HT1080 (cell line): ENCODE data around the gene FBXL16. TPM values are rescaled to one million over a fixed set of nuclear protein-coding genes. Genes with fewer than 3 reads are reported as not detected.
A peak's percentile ranks its signal among the peaks of the same experiment; 100 is the strongest.

ENCODE experiments used
- DNase-seq: peaks from one replicate; pipeline ENCODE4 v3.0.0-alpha.2; 2015; ENCODE audit warnings: low read depth
- total RNA-seq: library from RNA; depleted of rRNA; stranded (reverse); fragments of >200 nt; shearing (Covaris generic); gene quantifications from 2 replicates; pipeline ENCODE4 v1.2.3, GENCODE V29; 2014

The FBXL16 gene
- total RNA-seq, 1 experiment from 2014 or later: 4.2 TPM

GRCh38 chr16:678209-678857 is 27.3 kb downstream of the FBXL16 start:
- no peak for DNase-seq

DNA sequence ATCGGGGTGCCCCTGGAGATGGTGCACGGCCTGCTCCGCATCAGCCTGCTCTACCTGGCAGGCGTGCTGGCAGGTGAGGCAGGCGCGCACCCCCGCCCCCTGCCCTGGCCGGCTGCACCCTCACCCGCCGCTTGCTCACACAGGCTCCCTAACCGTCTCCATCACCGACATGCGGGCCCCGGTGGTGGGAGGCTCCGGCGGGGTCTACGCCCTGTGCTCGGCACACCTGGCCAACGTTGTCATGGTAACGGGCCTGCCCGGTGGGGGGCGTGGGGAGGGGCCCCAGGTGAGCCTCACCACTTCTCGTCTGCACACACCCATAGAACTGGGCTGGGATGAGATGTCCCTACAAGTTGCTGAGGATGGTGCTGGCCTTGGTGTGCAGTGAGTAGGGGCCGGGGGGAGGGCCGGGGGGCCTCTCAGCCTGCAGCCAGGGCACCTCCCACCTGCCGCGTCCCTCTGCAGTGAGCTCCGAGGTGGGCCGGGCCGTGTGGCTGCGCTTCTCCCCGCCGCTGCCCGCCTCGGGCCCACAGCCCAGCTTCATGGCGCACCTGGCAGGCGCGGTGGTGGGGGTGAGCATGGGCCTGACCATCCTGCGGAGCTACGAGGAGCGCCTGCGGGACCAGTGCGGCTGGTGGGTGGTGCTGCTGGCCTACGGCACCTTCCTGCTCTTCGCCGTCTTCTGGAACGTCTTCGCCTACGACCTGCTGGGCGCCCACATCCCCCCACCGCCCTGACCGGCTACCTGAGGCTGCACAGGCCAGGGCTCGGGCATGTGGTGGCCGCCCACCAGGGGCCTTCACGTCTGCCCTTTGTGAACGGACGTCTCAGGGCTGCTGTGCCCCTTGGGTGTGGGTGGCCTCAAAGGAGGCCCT is 28.0 kb downstream of the FBXL16 start:
- no peak for DNase-seq

DNA sequence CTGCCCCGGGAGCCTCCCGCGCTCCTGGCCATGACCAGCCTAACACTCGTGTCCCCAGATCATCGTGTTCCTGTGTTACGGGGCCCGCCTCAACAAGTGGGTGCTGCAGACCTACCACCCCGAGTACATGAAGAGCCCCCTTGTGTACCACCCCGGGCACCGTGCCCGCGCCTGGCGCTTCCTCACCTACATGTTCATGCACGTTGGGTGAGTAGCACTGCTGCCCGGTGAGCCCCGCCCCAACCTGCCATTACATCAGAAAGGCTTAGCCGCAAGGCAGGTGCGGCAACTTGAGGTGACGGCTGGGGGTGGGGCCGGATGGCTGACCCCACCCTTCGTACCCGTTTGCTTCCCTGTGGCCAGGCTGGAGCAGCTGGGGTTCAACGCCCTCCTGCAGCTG is 28.7 kb downstream of the FBXL16 start:
- no peak for DNase-seq

GRCh38 chr16:676565-676902 is 29.1 kb downstream of the FBXL16 start:
- DNase-seq: no peak

GRCh38 chr16:675884-676564 is 29.6 kb downstream of the FBXL16 start:
- no peak for DNase-seq

DNA sequence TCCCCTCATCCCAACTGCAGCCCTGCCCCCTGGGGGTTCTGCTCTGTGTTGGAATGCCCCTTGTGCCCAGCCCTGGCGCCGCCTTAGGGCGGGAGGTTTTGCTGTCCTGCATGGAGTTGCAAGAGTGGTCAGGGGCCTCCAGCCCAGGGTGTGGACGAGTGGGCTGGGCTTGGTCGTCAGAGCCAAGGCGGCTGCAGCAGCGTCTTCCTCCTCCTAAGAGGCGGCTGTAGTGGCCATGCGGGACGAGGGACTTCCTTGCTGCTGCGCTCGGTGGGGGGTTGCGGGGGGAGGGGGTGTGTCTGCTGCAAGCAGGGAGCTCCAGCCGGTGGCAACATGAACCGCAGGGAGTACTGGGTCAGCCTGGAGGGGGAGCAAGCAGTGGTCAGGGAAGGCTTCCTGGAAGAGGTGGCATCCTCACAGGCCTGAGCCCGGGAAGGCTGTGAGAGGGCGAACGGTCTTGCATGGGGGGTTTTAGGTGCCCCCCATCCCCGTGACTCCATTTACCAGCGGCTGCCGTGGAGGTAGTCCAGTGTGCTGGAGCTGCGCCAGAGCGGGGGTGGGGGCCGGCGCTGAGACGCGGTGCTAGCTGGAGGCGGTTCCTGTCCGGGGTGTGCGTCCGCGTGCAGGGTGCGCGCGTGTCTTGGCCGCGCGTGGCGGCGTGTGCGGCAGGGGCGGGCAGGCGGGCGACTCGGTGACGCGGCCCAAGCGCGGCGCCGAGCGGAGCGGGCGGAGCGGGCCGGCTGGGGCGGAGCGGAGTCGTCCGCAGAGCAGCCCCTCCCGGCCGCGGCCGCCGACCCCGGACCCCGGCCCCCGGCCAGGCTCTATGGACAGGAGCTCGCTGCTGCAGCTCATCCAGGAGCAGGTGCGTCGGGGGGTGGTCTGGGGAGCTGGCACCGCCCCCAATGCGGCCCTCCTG is 30.4 kb downstream of the FBXL16 start, which contains the start of gene RHBDL1:
RHBDL1 (plus strand) TSS at position 704 of the 916 bp plus-strand sequence; CDS start at position 824, 120 bp downstream.
- no peak for DNase-seq

GRCh38 chr16:674214-674881 is 31.3 kb downstream of the FBXL16 start:
- DNase-seq: no peak

- DNase-seq: no peak
Measured at GRCh38 chr16:673399-673991, 32.1 kb downstream of the FBXL16 start.

- DNase-seq: no peak
Measured at GRCh38 chr16:672851-673250, 32.8 kb downstream of the FBXL16 start.

GRCh38 chr16:672371-672770 is 33.2 kb downstream of the FBXL16 start:
- DNase-seq: no peak

- no peak for DNase-seq
Measured at GRCh38 chr16:671353-672131, 34.1 kb downstream of the FBXL16 start.

GRCh38 chr16:670485-671352 is 34.9 kb downstream of the FBXL16 start:
- no peak for DNase-seq

DNA sequence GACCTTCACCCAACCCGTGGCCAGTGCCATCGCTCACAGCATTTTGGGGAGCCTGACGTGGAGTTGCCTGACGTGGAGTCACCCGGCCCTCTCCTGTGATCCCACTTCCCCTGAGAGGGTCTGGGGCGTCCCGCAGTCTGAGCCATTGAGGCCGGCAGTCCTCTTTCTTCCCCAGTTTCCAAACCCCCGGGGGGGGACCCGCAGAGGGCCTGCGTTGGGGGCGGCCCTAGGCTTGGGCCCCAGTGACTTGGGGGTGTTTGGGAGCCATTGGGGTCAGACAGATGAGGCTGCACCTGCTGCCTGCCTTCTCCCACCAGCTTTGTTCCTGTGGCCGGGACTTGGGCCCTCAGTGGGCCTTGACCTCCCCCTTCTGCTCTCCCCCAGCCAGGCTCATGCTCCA is 35.9 kb downstream of the FBXL16 start:
- no peak for DNase-seq

DNA sequence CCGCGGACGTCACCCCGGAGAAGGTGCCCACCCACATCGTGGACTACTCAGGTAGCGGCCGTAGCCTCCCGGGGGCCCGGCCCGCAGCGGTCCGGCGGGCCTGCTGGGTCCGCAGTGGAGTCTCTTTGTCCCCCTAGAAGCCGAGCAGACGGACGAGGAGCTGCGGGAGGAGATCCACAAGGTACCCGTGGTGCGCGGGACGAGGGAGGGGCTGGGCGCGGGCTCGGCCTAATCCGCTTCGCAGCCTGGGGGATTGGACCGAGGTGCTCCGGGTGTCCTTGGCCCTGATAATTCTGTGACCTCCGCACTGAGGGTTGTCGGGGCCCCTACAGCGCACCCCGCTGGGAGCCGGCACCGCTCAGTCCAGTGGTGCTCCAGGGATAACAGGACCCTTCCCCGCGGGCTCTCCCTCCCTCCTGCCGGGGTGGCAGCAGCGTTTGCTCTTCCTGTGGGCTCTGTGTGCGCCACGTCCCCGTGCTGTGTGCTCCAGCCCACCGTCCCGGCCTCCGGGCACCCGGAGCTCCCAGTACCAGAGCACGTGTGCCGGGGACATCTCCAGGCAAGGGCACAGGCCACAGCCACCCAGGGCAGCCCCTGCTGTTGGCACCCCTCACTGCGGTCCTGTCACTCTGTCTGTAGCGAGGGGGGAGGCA is 37.0 kb downstream of the FBXL16 start:
- DNase-seq: no peak

DNA sequence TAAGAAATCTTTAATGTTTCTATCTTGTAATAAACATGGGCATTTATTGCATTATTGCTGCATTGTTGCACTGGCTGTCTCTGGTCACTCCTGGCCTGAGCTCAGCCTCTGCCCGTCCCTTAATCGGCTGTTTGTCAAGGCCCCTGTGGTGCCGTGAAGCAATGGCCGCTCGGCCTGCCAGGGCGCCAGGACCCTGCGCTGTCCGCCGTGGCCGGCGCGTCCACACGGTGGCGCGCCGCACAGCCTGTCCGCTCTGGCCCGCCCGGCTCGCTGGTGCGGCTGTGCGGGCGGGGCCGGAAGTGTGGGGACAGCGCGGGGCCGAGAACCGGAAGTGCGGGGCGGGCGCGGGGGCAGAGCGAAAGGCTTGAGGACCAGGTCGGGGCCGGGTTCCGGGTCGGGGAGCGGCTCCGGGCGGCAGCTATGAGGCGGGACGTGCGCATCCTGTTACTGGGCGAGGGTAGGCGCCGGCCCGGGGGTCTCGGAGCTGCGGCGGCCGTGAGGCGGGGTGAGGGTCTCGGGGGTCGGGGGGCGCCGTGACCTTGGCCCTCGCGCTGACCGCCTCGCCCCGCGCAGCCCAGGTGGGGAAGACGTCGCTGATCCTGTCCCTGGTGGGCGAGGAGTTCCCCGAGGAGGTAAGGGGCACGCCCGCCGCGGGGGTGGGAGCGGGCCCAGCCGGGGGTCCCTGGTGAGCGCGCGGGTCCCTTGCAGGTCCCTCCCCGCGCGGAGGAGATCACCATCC is 37.7 kb downstream of the FBXL16 start, which contains the start of gene RHOT2:
RHOT2 (plus strand) TSS at position 353 of the 739 bp plus-strand sequence; CDS start at position 421, 68 bp downstream.
- DNase-seq: peak; percentile 81

DNA sequence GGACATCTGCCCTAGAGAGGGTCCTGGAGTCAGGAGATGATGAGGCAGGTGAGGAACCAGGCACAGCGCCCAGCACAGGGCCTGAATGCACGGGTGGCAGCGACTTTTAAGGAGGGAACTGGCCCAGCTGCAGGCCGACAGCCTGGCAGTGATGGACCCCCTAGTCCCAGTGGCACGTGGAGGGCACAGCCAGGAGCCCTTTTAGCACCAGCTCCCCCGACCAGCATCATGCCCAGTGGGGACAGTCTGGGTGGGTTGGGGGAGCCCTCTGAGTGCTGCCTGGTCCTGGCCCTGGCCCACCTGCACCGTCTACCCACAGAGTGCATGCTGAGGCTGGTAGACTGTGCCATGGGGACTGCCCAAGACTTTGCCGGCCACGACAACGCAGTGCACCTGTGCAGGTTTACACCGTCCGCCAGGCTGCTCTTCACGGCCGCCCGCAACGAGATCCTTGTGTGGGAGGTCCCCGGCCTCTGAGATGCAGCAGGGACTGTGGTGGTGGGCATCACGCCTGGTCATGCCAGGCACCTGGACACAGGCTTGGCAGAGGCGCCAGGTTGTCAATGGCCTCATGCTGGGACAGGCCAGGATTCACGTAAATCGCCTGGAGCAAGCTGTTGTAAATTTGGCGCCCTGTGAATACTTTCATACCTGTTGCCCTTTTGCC is 38.4 kb downstream of the FBXL16 start:
- DNase-seq: no peak
